Measurements from ENCODE around the gene GMPS.

GRCh38 chr3:155938409-155938808, 68.0 kb downstream of the GMPS start:
- TF ChIP-seq POLR2A (IDR thresholded peaks at IDR 0.05; ENCODE audit: low read length), result no peak
- no peak for TF ChIP-seq GATA1 (IDR thresholded peaks at IDR 0.05; ENCODE audit: low read depth, low read length)
